GM12873 (cell line): ENCODE measurements around the gene TTLL11.

Experiments
- TF ChIP-seq, protein P1 (sequence below): IDR thresholded peaks from 2 replicates; pipeline ENCODE4 v1.5.1; 2012; ENCODE audit warnings: low read depth, mild to moderate bottlenecking, moderate library complexity, low read length, control low read depth; ENCODE audit not compliant: insufficient read depth; ENCODE audit errors: missing control alignments

Gene TTLL11

DNA sequence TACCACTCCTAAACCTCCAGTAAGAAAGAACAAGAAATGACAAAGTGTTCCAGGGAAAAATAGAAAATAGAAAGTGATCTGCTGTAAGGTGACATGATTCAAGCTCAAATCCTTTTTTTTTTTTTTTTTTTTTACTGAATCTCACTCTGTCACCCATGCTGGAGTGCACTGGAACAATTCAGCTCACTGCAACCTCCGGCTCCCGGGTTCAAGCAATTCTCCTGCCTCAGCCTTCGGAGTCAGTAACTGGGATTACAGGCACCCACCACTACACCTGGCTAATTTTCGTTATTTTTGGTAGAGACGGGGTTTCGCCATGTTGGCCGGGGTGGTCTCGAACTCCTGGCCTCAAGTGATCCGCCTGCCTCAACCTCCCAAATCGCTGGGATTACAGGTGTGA lies 35.9 kb downstream of the TTLL11 start:
- TF ChIP-seq, protein P1, sequence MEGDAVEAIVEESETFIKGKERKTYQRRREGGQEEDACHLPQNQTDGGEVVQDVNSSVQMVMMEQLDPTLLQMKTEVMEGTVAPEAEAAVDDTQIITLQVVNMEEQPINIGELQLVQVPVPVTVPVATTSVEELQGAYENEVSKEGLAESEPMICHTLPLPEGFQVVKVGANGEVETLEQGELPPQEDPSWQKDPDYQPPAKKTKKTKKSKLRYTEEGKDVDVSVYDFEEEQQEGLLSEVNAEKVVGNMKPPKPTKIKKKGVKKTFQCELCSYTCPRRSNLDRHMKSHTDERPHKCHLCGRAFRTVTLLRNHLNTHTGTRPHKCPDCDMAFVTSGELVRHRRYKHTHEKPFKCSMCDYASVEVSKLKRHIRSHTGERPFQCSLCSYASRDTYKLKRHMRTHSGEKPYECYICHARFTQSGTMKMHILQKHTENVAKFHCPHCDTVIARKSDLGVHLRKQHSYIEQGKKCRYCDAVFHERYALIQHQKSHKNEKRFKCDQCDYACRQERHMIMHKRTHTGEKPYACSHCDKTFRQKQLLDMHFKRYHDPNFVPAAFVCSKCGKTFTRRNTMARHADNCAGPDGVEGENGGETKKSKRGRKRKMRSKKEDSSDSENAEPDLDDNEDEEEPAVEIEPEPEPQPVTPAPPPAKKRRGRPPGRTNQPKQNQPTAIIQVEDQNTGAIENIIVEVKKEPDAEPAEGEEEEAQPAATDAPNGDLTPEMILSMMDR: no peak

DNA sequence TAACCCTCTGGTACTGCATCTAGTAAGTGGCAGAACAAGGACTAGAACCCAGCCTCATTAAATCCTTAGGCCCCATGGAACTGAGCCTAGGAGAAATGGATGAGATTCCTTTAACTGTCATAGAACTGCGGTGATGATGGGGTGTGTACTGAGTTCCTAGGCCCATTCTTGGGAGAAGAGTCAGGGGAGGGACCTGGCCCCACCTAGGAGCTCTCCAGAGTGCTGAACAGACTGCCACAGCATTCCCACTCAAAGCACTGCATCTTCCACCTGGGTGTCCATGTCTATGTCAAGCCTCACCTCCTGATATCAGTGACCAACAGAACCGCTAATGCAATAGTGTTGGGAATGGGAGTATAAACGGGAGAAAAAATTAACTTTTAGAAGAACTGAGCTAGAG lies 36.6 kb downstream of the TTLL11 start:
- TF ChIP-seq, protein P1: no peak

DNA sequence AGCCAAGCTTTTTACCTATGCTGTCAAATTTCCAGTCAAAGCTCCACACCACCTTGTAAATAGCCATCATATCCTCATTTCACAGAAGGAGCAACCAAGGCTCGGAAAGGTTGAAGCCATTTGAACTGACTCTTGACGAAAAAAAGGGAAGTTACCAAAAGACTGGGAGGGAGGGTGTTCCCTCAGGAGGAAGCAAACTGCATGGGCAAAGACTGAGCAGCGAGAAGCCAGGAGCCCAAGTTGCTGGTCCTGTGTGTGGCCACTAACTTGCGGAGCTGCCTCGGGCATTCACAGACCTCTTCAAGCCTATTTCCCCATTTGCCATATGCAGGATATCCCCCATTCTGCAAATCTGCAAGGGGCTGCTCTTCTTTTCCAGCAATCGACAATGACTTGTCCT lies 37.4 kb downstream of the TTLL11 start:
- TF ChIP-seq, protein P1: no peak

DNA sequence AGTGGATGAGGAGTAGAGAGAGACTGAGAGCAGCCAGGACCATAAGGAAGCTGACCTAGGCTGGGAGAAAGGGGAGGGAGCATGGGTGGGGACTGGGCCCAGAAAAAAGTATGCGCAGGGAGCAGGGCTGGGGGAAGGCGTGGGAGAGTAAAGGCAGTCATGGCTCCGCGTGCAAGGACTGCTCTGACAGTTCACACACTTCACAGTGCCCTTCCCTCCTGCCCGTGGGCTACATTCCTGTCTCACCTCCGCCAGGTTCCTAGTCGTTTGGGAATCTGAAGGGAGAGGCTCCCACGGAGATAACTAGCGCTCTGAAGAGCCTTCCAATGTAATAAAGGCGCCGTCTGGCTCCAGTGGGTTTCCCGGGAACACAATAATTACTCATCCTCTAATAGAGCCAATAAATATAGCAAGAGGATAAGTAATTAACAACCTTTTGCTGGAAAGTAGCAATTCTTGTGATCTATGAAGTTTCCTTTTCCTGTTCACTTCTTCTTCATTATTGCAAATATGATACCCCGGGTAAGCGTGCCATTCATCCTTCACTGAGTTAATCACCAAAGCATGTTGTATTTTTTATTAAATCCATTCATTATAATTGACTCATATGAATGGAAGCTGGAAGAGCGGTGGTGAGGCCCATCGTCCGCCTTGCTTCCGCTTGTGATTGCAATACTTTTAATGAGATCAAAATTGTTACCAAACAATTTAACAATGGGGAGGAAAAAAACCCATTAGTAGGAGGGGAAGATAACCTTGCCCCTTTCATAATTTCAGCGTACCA lies 39.3 kb downstream of the TTLL11 start:
- TF ChIP-seq, protein P1: no peak

DNA sequence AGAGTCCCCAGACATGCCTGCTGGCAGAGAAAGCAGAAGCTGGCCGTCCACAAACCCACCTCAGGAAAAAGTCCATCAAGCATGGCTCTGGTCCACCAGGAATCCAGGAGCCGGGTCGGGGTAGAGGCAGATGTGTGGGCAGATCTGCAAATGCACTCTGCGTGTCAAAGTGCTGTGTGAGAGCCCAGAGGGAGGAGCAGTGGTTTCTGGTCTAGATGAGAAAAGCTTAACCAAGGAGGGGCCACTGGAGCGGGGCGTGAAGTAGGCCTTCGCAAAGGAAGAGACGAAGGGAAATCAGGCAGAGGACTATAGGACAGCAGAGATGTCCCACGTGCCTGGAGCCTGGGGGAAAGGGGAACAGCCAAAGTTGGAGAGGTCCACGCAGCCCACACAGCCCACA lies 40.0 kb downstream of the TTLL11 start:
- TF ChIP-seq, protein P1: no peak

DNA sequence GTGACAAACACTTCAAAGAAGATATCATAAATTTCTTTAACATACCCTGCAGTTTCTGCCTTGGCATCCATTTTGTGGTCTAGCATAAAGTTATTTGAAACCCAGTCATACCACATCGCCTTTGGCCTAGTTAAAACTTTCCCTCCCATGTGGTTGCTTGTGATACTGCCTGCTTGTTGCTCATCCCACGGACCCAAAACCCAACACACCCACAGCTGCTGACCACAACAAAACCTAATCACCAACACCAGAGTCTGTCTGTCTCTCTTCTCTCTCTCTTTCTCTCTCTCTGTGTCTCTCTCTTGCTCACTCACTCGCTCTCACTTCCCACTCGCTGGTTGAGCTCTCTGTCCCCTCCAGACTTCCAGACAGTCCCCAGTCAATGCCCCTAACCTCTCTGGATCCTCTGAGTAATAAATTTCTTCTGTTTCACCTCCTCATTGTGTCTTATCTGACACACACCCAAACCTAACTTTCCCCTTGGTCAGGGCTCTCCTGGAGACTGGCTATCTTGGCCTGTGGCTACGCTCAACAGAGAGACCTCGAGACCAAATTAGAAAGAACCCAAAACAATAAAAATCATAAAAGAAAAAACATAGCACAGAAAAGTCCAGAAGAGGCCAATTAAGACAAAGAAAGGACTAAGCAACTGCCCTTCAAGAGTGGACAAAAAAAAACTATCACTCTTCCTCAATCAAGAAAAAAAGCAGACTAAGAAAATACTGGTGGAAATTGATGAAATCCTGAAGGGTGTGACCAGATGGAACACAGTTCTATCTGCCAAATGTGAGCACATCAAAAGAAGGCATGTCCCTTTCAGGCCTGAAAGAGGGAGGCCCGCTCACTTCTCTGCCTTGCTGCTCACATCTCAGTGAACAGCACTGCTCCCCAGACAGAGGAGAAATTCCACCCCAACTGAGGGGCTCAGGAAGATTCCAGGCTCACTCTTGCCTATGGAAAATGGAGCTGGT lies 41.5 kb downstream of the TTLL11 start:
- TF ChIP-seq, protein P1: no peak

DNA sequence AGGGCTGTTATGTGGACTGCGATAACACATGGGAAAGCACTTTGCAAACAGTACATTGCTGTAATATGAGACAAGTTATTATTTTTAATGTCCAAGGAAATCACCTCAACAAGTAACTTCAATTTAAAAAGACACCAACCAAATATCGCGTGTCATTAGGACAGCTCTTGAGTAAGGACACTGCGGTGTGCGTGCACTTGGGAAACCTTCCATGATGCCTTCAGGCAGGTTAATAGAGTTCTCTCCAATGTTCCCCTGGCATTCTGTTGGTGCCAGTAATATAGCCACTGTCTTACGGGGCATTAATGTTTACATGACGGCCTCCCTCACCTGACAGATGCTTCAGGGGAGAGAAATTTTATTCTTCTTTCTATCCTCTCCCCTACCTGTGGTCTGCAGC lies 42.9 kb downstream of the TTLL11 start:
- TF ChIP-seq, protein P1: no peak
